K562 (cell line): ENCODE measurements around the gene PIEZO2. TPM values are rescaled to one million over a fixed set of nuclear protein-coding genes. Genes with fewer than 3 reads are reported as not detected.
"Not testable (repeated sequence)": the region's sequence is repeated elsewhere in the genome, so short reads cannot be mapped to it uniquely, and the experiment has no call there.

ENCODE experiments used
- CEBPB ChIP-seq: fragments of 450-650 bp; IDR thresholded peaks from 2 replicates; pipeline ENCODE4 v1.6.1; 2016; ENCODE audit warnings: missing genetic modification characterization, missing compliant biosample characterization
- CTBP1 ChIP-seq: fragments of 450-650 bp; IDR thresholded peaks from 2 replicates; pipeline ENCODE4 v1.6.1; 2016; ENCODE audit warnings: borderline replicate concordance
- ESRRA ChIP-seq: fragments of 450-650 bp; IDR thresholded peaks from 2 replicates; pipeline ENCODE4 v1.6.1; 2014; ENCODE audit warnings: low read depth, mild to moderate bottlenecking, moderate library complexity, borderline replicate concordance
- MGA ChIP-seq: fragments of 450-650 bp; IDR thresholded peaks from 2 replicates; pipeline ENCODE4 v1.6.1; 2016; ENCODE audit warnings: mild to moderate bottlenecking, moderate library complexity
- ZBTB17 ChIP-seq: fragments of 450-650 bp; formaldehyde crosslinking; IDR thresholded peaks from 2 replicates; pipeline ENCODE4 v1.4.0; 2020; ENCODE audit warnings: mild to moderate bottlenecking
- ZEB2 ChIP-seq: fragments of 450-650 bp; IDR thresholded peaks from 2 replicates; pipeline ENCODE4 v1.6.1; 2016
- polyA plus RNA-seq, 8 experiments: library from polyadenylated mRNA; depleted of rRNA in 4 of 8; stranded (reverse) in 5 of 8; unstranded in 3 of 8; fragments of >200 nt; fragmentation: Nextera tagmentation in 2 of 8; fragmentation: Illumina TruSeq in 1 of 8; extraction: Ambion mirVana in 2 of 8; extraction: Trizol in 1 of 8; gene quantifications; 2 replicates each; pipeline versions ENCODE4 v1.2.1 to v1.2.3, GENCODE V29; 2011 to 2014; ENCODE audit warnings: inconsistent platforms in 1 of 8, missing spikeins in 1 of 8
- total RNA-seq, 7 experiments: library from RNA; depleted of rRNA in 6 of 7; stranded (reverse); fragments of >200 nt in 6 of 7; fragmentation: Illumina TruSeq in 2 of 7; extraction: Trizol in 2 of 7; gene quantifications; 2 replicates each; pipeline versions ENCODE4 v1.2.1 to v1.2.3, GENCODE V29; 2011 to 2021; ENCODE audit warnings: low replicate concordance in 1 of 7
- TF ChIP-seq, protein P1 (sequence below): fragments of 450-650 bp; IDR thresholded peaks from 2 replicates; pipeline ENCODE4 v1.6.1; 2017; ENCODE audit warnings: antibody characterized with exemption, mild to moderate bottlenecking
- TF ChIP-seq, protein P2 (sequence below), 2 experiments: fragments of 450-650 bp in 1 of 2; sonication (generic) in 1 of 2; formaldehyde crosslinking in 1 of 2; IDR thresholded peaks in 1 of 2; conservative IDR thresholded peaks in 1 of 2; 2 replicates each; pipeline versions ENCODE4 v1.6.1 to v1.8.1; 2016 to 2023; ENCODE audit warnings: mild to moderate bottlenecking in 2 of 2, moderate library complexity in 2 of 2, inconsistent platforms in 1 of 2, missing genetic modification reagents in 1 of 2

Gene PIEZO2
- total and polyA plus RNA-seq, 9 of the 15 experiments (the other 6 are each of a cell fraction or from before 2014, with no cell fraction given) = 0.54 to 4.1 (median 2.0) TPM

GRCh38 chr18:10626606-10627213 is 522.7 kb downstream of the PIEZO2 start (continued):
- TF ChIP-seq MGA (peak; percentile 73), ZBTB17 (CRISPR knock-in tag) (0 out of 2 replicates have a peak, but pooled peaks have one; percentile 17), ZEB2 (peak; percentile 19; the same call in 1 of the 2 replicates), CTBP1 (peak; percentile 12; the same call in 1 of the 2 replicates), ESRRA (peak; percentile 84), CEBPB (tag) (peak; percentile 97)
- TF ChIP-seq, protein P1, sequence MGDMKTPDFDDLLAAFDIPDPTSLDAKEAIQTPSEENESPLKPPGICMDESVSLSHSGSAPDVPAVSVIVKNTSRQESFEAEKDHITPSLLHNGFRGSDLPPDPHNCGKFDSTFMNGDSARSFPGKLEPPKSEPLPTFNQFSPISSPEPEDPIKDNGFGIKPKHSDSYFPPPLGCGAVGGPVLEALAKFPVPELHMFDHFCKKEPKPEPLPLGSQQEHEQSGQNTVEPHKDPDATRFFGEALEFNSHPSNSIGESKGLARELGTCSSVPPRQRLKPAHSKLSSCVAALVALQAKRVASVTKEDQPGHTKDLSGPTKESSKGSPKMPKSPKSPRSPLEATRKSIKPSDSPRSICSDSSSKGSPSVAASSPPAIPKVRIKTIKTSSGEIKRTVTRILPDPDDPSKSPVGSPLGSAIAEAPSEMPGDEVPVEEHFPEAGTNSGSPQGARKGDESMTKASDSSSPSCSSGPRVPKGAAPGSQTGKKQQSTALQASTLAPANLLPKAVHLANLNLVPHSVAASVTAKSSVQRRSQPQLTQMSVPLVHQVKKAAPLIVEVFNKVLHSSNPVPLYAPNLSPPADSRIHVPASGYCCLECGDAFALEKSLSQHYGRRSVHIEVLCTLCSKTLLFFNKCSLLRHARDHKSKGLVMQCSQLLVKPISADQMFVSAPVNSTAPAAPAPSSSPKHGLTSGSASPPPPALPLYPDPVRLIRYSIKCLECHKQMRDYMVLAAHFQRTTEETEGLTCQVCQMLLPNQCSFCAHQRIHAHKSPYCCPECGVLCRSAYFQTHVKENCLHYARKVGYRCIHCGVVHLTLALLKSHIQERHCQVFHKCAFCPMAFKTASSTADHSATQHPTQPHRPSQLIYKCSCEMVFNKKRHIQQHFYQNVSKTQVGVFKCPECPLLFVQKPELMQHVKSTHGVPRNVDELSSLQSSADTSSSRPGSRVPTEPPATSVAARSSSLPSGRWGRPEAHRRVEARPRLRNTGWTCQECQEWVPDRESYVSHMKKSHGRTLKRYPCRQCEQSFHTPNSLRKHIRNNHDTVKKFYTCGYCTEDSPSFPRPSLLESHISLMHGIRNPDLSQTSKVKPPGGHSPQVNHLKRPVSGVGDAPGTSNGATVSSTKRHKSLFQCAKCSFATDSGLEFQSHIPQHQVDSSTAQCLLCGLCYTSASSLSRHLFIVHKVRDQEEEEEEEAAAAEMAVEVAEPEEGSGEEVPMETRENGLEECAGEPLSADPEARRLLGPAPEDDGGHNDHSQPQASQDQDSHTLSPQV = 0 out of 2 replicates have a peak, but pooled peaks have one; percentile 40
- TF ChIP-seq, protein P2, sequence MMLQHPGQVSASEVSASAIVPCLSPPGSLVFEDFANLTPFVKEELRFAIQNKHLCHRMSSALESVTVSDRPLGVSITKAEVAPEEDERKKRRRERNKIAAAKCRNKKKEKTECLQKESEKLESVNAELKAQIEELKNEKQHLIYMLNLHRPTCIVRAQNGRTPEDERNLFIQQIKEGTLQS (IDR thresholded peaks at IDR 0.05) = peak; percentile 38; the same call in 1 of the 2 replicates
- TF ChIP-seq, protein P2 (CRISPR knock-in tag; conservative IDR thresholded peaks at IDR 0.05) = not testable (repeated sequence)
